HG02840 (cell line): ENCODE measurements around the gene PSMF1.

Source experiments
- ATAC-seq: cut with Tn5 transposase; IDR thresholded peaks from one replicate; pipeline ENCODE4 v1.9.1; 2021; ENCODE audit warnings: mild to moderate bottlenecking, moderate library complexity, moderate number of reproducible peaks; ENCODE audit not compliant: unreplicated experiment, low FRiP score

Gene PSMF1

GRCh38 chr20:1187605-1188171 lies 69.3 kb downstream of the PSMF1 start:
- no peak for ATAC-seq

- no peak for ATAC-seq
Observed at GRCh38 chr20:1188347-1188746, 69.9 kb downstream of the PSMF1 start.

GRCh38 chr20:1189827-1190226 lies 71.4 kb downstream of the PSMF1 start:
- no peak for ATAC-seq

GRCh38 chr20:1190847-1191246 lies 72.4 kb downstream of the PSMF1 start:
- ATAC-seq, result no peak

- ATAC-seq, result no peak
Observed at GRCh38 chr20:1191299-1191698, 72.9 kb downstream of the PSMF1 start.

GRCh38 chr20:1195226-1195625 lies 76.8 kb downstream of the PSMF1 start:
- ATAC-seq, result no peak

GRCh38 chr20:1196634-1197033 lies 78.2 kb downstream of the PSMF1 start:
- ATAC-seq, result no peak

- ATAC-seq, result no peak
Observed at GRCh38 chr20:1197801-1198200, 79.4 kb downstream of the PSMF1 start.

GRCh38 chr20:1198751-1199150 lies 80.3 kb downstream of the PSMF1 start:
- no peak for ATAC-seq

GRCh38 chr20:1199212-1199873 lies 80.9 kb downstream of the PSMF1 start:
- ATAC-seq, result no peak

GRCh38 chr20:1199964-1200363 lies 81.6 kb downstream of the PSMF1 start:
- no peak for ATAC-seq

GRCh38 chr20:1202762-1203504 lies 84.5 kb downstream of the PSMF1 start, which contains the start of gene C20orf202:
TSS of gene C20orf202 (plus strand) at chr20:1203454. CDS start at chr20:1203586, 132 bp downstream.
- ATAC-seq, result no peak

GRCh38 chr20:1203630-1204029 lies 85.2 kb downstream of the PSMF1 start:
- ATAC-seq, result no peak

- ATAC-seq, result no peak
Observed at GRCh38 chr20:1204113-1204512, 85.7 kb downstream of the PSMF1 start.

GRCh38 chr20:1204576-1204975 lies 86.2 kb downstream of the PSMF1 start:
- no peak for ATAC-seq

- no peak for ATAC-seq
Observed at GRCh38 chr20:1205802-1206201, 87.4 kb downstream of the PSMF1 start.

GRCh38 chr20:1206366-1207148 lies 88.2 kb downstream of the PSMF1 start:
- no peak for ATAC-seq

- no peak for ATAC-seq
Observed at GRCh38 chr20:1207293-1207878, 89.0 kb downstream of the PSMF1 start.

- no peak for ATAC-seq
Observed at GRCh38 chr20:1209447-1210387, 91.3 kb downstream of the PSMF1 start.
